HFF-Myc (cell line): Measurements from ENCODE around the gene EIPR1.

Experiments
- DNase-seq: peaks from one replicate; pipeline ENCODE4 v3.0.0-alpha.2; 2011; ENCODE audit warnings: low read depth; ENCODE audit errors: extremely low read depth
- H3K4me3 ChIP-seq: replicated peaks from 2 replicates; pipeline ENCODE4 v1.5.1; 2011; ENCODE audit warnings: low read depth, mild to moderate bottlenecking, control low read depth, low read length
- CTCF ChIP-seq: IDR thresholded peaks from 2 replicates; pipeline ENCODE4 v1.5.1; 2012; ENCODE audit warnings: mild to moderate bottlenecking, low read depth, low read length, control low read depth; ENCODE audit errors: missing control alignments

Gene EIPR1

GRCh38 chr2:3270095-3270478 is 107.5 kb downstream of the EIPR1 start:
- TF ChIP-seq CTCF = no peak
- DNase-seq = no peak
- H3K4me3 ChIP-seq = no peak overlapping the region

GRCh38 chr2:3269425-3270094 is 108.1 kb downstream of the EIPR1 start:
- TF ChIP-seq CTCF = no peak

GRCh38 chr2:3268705-3269029 is 109.0 kb downstream of the EIPR1 start:
- no peak for TF ChIP-seq CTCF
- no peak overlapping the region for H3K4me3 ChIP-seq
- DNase-seq = no peak

More at GRCh38 chr2:3269425-3270094, 108.1 kb downstream of the EIPR1 start:
- no peak overlapping the region for H3K4me3 ChIP-seq
- DNase-seq = no peak

GRCh38 chr2:3267869-3268704 is 109.5 kb downstream of the EIPR1 start:
- no peak for TF ChIP-seq CTCF
- H3K4me3 ChIP-seq = no peak overlapping the region
- no peak for DNase-seq

GRCh38 chr2:3266925-3267867 is 110.4 kb downstream of the EIPR1 start:
- DNase-seq = no peak
- no peak overlapping the region for H3K4me3 ChIP-seq
- TF ChIP-seq CTCF = no peak

GRCh38 chr2:3265981-3266924 is 111.4 kb downstream of the EIPR1 start:
- H3K4me3 ChIP-seq = no peak overlapping the region
- no peak for TF ChIP-seq CTCF
- DNase-seq = no peak
